ENCODE results near the gene PPP2R2C.

PPP2R2C gene

GRCh38 chr4:6422105-6422504, 50.3 kb downstream of the PPP2R2C start:
- no peak for DNase-seq

GRCh38 chr4:6421397-6421796, 51.0 kb downstream of the PPP2R2C start:
- DNase-seq = no peak

- no peak for DNase-seq
Measured at GRCh38 chr4:6420972-6421371, 51.4 kb downstream of the PPP2R2C start.

- no peak for DNase-seq
Measured at GRCh38 chr4:6420036-6420435, 52.4 kb downstream of the PPP2R2C start.

GRCh38 chr4:6419452-6420028, 52.9 kb downstream of the PPP2R2C start:
- DNase-seq = peak; percentile 32

- DNase-seq = no peak
Measured at GRCh38 chr4:6418193-6418755, 54.1 kb downstream of the PPP2R2C start.

GRCh38 chr4:6417516-6418050, 54.8 kb downstream of the PPP2R2C start:
- no peak for DNase-seq

- DNase-seq = no peak
Measured at GRCh38 chr4:6416518-6417286, 55.7 kb downstream of the PPP2R2C start.

- DNase-seq = no peak
Measured at GRCh38 chr4:6415031-6415705, 57.2 kb downstream of the PPP2R2C start.

- no peak for DNase-seq
Measured at GRCh38 chr4:6414578-6414977, 57.8 kb downstream of the PPP2R2C start.

GRCh38 chr4:6410664-6411063, 61.8 kb downstream of the PPP2R2C start:
- no peak for DNase-seq

GRCh38 chr4:6410068-6410467, 62.3 kb downstream of the PPP2R2C start:
- no peak for DNase-seq

- DNase-seq = no peak
Measured at GRCh38 chr4:6409381-6409780, 63.0 kb downstream of the PPP2R2C start.

- no peak for DNase-seq
Measured at GRCh38 chr4:6408263-6408662, 64.2 kb downstream of the PPP2R2C start.

- DNase-seq = no peak
Measured at GRCh38 chr4:6405397-6405706, 67.1 kb downstream of the PPP2R2C start.

GRCh38 chr4:6404611-6405396, 67.6 kb downstream of the PPP2R2C start:
- no peak for DNase-seq

- DNase-seq = no peak
Measured at GRCh38 chr4:6403400-6403685, 69.1 kb downstream of the PPP2R2C start.

- DNase-seq = peak; percentile 18
Measured at GRCh38 chr4:6402566-6403399, 69.6 kb downstream of the PPP2R2C start.

GRCh38 chr4:6401797-6402196, 70.6 kb downstream of the PPP2R2C start:
- DNase-seq = no peak

- no peak for DNase-seq
Measured at GRCh38 chr4:6396696-6397236, 75.6 kb downstream of the PPP2R2C start.

- no peak for DNase-seq
Measured at GRCh38 chr4:6395466-6396228, 76.8 kb downstream of the PPP2R2C start.
